CD4-positive, alpha-beta T cell treated with Interferon alpha-2 for 1 hour (primary cell): Measurements from ENCODE around the gene RHOT2.
A peak's percentile ranks its signal among the peaks of the same experiment; 100 is the strongest.

ENCODE experiments used
- DNase-seq, 2 donors: peaks; one replicate each; pipeline ENCODE4 v3.0.0-alpha.2; 2020 to 2022

Gene RHOT2

DNA sequence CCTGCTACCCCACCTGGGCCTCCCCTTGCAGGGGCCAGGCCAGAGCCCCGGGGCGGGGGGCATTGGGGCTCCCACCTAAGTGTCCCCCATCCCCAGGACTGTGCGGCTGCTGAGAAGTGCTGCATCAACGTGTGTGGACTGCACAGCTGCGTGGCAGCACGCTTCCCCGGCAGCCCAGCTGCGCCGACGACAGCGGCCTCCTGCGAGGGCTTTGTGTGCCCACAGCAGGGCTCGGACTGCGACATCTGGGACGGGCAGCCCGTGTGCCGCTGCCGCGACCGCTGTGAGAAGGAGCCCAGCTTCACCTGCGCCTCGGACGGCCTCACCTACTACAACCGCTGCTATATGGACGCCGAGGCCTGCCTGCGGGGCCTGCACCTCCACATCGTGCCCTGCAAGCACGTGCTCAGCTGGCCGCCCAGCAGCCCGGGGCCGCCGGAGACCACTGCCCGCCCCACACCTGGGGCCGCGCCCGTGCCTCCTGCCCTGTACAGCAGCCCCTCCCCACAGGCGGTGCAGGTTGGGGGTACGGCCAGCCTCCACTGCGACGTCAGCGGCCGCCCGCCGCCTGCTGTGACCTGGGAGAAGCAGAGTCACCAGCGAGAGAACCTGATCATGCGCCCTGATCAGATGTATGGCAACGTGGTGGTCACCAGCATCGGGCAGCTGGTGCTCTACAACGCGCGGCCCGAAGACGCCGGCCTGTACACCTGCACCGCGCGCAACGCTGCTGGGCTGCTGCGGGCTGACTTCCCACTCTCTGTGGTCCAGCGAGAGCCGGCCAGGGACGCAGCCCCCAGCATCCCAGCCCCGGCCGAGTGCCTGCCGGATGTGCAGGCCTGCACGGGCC, 35.2 kb upstream of the RHOT2 start:
- no peak for DNase-seq

DNA sequence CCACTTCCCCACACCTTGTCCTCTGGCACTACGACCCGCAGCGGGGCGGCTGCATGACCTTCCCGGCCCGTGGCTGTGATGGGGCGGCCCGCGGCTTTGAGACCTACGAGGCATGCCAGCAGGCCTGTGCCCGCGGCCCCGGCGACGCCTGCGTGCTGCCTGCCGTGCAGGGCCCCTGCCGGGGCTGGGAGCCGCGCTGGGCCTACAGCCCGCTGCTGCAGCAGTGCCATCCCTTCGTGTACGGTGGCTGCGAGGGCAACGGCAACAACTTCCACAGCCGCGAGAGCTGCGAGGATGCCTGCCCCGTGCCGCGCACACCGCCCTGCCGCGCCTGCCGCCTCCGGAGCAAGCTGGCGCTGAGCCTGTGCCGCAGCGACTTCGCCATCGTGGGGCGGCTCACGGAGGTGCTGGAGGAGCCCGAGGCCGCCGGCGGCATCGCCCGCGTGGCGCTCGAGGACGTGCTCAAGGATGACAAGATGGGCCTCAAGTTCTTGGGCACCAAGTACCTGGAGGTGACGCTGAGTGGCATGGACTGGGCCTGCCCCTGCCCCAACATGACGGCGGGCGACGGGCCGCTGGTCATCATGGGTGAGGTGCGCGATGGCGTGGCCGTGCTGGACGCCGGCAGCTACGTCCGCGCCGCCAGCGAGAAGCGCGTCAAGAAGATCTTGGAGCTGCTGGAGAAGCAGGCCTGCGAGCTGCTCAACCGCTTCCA, 34.4 kb upstream of the RHOT2 start:
- DNase-seq = no peak

DNA sequence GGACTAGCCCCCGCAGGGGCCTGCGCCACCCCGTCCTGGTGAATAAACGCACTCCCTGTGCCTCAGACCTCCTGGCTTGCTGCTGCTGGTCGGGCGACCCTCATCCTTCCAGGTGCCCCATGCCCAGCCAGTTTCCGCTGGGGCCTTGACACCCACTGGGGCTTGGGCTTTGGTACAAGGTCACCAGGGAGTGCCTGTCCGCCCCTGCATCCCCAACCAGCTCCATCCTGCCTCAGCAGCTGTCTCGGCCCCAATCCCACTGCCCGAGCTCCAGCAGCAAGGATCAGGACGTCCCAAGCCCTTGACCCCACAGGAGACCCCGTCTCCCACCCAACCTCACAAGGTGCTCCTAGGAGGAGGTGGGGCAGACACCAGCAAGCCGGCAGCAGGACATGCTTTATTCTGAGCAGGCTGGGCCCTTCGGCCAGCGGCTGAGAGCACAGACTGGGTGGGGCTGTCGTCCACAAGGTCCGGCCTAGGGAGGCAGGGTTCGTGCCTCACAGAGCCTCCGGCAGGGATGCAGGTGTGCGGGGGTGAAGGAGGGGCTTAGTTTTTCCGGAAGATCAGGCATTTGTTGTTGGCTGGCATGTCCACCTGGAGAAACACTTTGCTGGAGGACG, 33.8 kb upstream of the RHOT2 start:
- DNase-seq = no peak

DNA sequence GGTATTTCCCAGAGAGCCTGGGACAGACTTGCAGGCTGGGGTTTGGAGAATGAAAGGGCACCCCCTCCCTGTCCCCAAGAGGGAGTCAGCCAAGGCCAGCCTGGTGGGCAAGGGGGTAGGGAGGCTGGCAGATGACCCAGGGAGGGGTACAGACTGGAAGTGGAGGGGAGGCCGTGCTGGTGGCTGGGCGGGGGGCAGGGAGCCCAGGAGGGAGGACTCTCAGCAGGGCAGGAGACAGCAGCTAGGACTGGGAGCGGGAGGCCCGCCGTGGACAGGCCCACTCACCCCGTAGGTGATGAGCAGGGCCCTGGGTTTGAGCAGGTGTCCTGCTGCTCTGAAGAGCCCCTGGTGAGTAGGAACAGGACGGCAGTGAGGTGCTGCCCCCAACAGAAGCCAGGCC, 32.9 kb upstream of the RHOT2 start:
- no peak for DNase-seq

GRCh38 chr16:635573-636205, 32.2 kb upstream of the RHOT2 start:
- no peak for DNase-seq

DNA sequence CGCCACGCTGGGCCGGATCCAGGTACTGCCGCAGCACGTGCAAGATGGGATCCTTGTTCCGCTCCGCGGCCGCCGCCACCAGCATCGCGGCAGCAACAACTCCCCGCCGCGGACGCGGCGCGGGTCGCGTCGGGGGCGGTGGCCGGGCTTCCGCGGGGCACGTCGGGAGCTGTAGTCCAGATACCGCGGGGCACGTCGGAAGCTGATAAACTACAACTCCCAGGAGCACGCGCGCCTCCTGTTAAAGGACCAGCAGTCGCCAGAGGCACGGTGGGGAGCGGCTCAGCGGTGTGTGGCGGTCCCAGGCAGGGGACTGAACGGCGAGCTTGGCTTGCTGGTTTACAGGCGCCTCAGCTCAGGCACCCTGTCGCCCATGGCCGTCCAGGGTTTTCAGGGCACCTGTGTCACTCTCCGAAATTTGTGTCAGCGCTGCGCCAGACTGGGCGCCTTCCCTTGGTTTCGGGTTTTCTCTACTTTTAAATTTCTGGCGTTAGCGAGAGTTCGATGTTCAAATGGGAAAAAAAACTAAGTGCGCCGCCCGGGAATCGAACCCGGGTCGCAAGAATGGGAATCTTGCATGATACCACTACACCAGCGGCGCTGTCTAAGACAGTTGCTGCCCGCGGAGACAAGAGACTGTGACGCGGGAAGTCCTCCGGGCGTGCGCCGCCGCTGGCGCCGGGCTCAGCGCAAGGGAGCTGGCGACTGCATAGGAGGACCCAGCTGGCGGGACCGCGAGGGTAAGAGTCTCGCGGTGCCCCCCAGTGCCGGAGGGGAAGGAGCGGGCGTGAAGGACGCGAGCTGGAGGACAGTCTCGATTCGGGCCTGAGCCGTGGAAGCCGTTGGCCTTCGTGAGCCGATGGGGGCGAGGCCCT, 31.5 kb upstream of the RHOT2 start, which contains the start of gene METTL26:
Gene METTL26 (minus strand): TSS at position 100 of the 875 bp plus-strand sequence. CDS start 15 bp downstream, at position 85.
- DNase-seq = peak; percentile 94 to 95

GRCh38 chr16:637081-638018, 30.6 kb upstream of the RHOT2 start:
- DNase-seq = peak; percentile 86 to 90

- no peak for DNase-seq
Measured at GRCh38 chr16:638034-638543, 29.8 kb upstream of the RHOT2 start.

DNA sequence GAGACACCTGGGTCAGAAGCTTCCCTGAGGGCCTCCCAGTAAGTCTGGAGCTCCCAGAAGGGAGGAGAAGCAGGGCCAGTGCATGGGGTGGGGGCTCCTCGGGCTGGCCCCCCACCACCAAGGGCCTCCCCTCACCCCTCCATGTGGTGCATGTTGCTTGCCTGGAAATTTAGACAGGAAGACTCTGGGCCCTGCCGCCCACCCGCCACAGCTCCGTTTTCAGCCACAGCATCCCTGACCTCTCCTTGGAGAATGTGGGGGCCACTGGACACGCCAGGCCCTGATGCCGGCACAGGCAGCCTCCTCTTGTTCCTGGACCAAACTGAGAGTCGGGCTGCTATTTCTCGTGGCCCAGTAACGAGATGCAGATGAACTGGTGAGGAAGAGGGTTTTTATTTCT, 29.1 kb upstream of the RHOT2 start:
- DNase-seq = no peak

DNA sequence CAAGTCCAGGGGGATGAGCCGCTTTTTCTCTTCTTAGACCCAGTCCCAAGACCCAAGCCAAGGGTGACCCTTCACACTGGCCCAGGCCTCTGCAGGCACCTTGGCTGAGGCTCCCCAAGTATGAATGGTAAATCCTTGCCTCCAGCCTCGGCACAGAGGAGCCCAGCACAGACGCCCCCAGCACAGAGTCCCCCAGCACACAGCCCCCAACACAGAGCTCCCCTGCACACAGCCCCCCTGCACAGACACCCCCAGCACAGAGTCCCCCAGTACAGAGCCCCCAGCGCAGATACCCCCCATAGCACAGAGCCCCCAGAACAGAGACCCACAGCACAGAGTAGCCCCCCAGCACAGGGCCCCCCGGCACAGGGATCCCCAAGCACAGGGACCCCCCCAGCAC, 27.3 kb upstream of the RHOT2 start:
- no peak for DNase-seq

DNA sequence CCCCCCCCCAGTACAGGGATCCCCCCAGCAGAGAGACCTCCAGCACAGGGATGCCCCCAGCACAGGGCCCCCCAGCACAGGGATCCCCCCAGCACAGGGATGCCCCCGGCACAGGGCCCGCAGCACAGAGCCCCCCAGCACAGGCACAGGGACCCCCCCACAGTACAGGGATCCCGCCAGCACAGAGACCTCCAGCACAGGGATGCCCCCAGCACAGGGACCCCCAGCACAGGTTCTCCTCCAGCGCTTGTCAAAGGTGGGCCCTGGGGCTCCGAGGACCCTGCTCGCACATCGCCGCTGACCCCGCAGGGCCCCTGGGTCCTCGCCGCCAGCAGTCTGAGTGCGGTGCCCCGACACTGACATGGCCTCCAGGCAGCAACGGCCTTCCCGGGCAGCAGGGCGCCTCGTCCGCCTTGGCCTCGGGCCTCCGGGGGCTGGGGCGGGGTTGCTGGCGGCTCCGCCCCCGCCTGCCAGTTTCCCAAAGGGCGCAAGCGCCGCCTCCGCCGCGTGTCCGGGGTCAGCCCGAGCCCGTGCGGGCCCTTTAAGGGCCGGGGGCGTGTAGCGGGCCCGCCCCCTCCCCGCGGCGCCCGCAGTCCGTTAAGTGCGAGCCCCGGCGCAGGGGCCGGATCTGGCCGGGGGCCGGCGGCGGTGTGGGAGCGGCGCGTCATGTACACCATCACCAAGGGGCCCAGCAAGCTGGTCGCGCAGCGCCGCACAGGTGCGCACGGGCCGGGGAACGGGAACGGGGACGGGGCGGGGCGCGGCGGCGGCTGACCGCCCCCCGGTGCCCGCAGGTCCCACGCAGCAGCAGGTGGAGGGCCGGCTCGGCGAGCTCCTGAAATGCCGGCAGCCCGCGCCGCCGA, 26.4 kb upstream of the RHOT2 start, which contains the start of gene MCRIP2:
Gene MCRIP2 (plus strand): TSS at position 503 of the 863 bp plus-strand sequence. CDS start 164 bp downstream, at position 667.
- peak; percentile 58 to 73 for DNase-seq

GRCh38 chr16:642189-643049, 25.5 kb upstream of the RHOT2 start:
- peak; percentile 39 to 40 for DNase-seq

DNA sequence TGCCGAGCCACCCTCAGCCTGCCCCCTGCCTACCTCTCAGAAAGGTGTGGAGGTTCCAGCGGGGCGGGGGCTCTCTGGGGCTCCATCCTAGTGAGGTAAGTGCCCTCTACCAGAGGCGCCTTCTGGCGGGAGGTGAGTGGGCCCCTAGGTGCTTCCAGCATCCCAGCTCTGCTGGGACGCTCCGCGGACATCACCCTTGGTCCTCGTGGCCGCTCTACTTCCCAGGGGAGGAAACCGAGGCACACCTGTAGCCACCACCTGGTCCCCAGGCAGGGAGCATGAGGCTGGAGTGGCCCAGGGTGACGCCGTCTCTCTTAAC, 24.9 kb upstream of the RHOT2 start:
- no peak for DNase-seq

DNA sequence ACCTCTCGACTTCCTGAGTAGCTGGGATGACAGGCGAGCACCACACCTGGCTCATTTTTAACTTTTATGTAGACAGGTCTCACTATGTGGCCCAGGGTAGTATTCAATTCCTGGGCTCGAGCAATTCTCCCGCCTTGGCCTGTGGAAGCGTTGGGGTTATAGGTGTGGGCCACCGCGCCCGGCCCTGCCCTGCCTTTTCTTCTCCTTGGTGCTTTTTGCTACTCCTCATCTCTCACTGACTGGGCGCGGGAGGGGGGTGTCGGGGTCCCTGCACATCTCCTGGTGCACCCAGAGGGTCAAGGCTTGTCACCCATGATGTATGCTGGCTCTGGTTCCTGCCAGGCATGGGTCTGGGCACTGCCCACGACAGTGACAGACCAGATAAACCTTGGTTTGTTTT, 23.4 kb upstream of the RHOT2 start:
- no peak for DNase-seq

GRCh38 chr16:645852-646678, 21.9 kb upstream of the RHOT2 start:
- DNase-seq = no peak

GRCh38 chr16:646679-647172, 21.2 kb upstream of the RHOT2 start:
- DNase-seq = no peak

DNA sequence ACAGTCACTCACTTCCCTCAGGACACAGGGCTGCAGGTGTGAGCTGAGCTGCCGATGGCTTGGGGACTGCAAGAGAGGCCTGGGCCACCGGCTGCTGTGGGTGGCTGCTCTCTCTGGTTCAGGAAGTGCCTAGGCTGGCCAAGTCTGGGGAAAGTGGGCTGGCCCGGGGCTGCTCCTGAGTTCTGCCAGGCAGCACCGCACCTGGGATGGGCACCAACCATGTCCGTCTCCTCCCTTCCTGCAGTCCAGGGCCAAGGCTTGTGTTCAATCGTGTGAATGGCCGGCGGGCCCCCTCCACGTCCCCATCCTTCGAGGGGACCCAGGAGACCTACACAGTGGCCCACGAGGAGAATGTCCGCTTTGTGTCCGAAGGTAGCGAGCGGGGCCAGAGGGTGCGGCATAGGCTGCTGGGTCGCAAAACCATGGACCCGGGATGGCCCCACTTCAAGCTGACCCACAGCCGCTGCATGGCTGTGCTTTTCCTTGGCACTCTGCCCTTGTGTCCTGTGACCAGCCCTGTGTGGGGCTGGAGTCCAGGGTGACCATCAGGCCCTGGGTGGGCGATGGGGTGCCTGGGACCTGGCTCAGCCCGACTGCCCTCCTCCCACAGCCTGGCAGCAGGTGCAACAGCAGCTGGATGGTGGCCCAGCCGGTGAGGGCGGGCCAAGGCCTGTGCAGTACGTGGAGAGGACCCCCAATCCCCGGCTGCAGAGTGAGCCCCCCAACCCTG, 20.6 kb upstream of the RHOT2 start:
- DNase-seq = no peak
